ENCODE measurements around the gene GDA. TPM values are rescaled to one million over a fixed set of nuclear protein-coding genes. Genes with fewer than 3 reads are reported as not detected.
A peak's percentile ranks its signal among the peaks of the same experiment; 100 is the strongest.

GDA gene
- total and polyA plus RNA-seq, 2 of the 8 experiments (the other 6 are each of a cell fraction or from before 2014, with no cell fraction given): 0.35 to 3.0 TPM

DNA sequence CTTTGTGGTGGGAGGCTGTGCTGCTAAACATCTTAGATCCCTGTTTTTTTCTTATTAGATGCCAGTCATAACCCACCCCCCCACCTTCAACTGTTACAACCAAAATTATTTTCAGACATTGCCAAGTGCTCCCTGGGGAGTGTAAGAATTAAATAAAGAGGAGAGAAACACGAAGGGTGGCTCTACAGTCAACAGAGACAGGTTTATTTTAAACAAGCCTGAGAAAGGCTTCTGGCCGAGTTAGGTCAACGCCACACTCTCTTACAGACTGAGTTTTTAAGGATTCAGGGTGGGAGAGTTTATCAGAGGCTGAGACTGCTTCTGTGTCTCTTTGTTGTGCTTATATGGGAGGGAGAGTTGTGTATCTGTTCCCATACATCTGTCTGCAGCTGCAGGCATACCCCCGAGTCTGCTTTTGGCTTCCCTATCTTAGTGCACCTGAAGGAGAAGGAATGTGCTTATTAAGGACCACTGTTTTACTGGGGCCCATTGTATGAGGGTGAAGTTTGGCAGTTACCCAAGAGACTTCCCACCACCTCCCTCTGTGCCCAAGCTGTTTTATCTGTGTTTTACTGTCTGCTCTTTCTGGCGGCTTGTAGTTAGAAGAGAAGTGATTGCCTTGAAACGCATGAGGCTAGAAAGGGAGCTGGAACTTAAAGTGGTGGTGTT lies 11.4 kb upstream of the GDA start:
- TF ChIP-seq TCF12 (IDR thresholded peaks at IDR 0.05; ENCODE audit: low read depth, low read length) (0 out of 2 replicates have a peak, but pooled peaks have one; percentile 16), HDAC6 (IDR thresholded peaks at IDR 0.05; ENCODE audit: low read depth, low read length) (no peak)
- Histone ChIP-seq H3K18ac (ENCODE audit: extremely low read depth, low read length) (no peak overlapping the region), H3K27ac (ENCODE audit: low read depth, low read length) (no peak overlapping the region)

More for the DNA sequence above, 11.4 kb upstream of the GDA start:
- H3K9ac ChIP-seq (replicated peaks in 1 of 4; ENCODE audit: extremely low read depth in 1 of 4, low read depth in 3 of 4, low read length in 3 of 4): no peak overlapping the region
- no peaks in the 10 kb centered on the region for H3K4me1 ChIP-seq (replicated peaks in 1 of 4; ENCODE audit: control insufficient read depth in 3 of 4, insufficient read depth in 4 of 4, low read length in 3 of 4)
- H3K4ac ChIP-seq (replicated peaks; ENCODE audit: insufficient read length, low read depth, low read length): no peak overlapping the region
- H3K36me3 ChIP-seq (ENCODE audit: control insufficient read depth in 2 of 4, insufficient read depth in 4 of 4, low read length in 3 of 4): no peaks in the 10 kb centered on the region
- no peak overlapping the region for H3K4me3 ChIP-seq (ENCODE audit: extremely low read depth in 1 of 4, insufficient read depth in 2 of 4, low read depth in 3 of 4, low read length in 4 of 4)
- no peak overlapping the region for H4K5ac ChIP-seq (ENCODE audit: insufficient read length, low read depth, low read length)
- DNase-seq (ENCODE audit: low read depth in 1 of 2, low spot score in 2 of 2): no peak
- no peak overlapping the region for H4K8ac ChIP-seq (ENCODE audit: extremely low read depth, insufficient read depth, low read length)
- no peaks in the 10 kb centered on the region for H3K79me2 ChIP-seq (ENCODE audit: control insufficient read depth in 1 of 2, insufficient read depth in 2 of 2, low read length in 2 of 2)
- H2BK12ac ChIP-seq (ENCODE audit: low read depth, low read length): no peak overlapping the region
- no peak overlapping the region for H2AFZ ChIP-seq (ENCODE audit: low read length)
- H3K79me1 ChIP-seq (ENCODE audit: low read depth, low read length): no peaks in the 10 kb centered on the region
- no peak overlapping the region for H2BK120ac ChIP-seq (replicated peaks; ENCODE audit: low read depth, low read length)
- H4K91ac ChIP-seq (replicated peaks; ENCODE audit: insufficient read length, low read length): no peak overlapping the region
- H4K20me1 ChIP-seq (replicated peaks in 1 of 2; ENCODE audit: control insufficient read depth in 1 of 2, insufficient read depth in 2 of 2, low read length in 2 of 2): no peaks in the 10 kb centered on the region
- FAIRE-seq: no peak
- ChIA-PET POLR2A (ENCODE audit: partially characterized antibody) (no interaction called here), CTCF (ENCODE audit: partially characterized antibody) (interaction anchor here (1.1 to 1.6 kb wide), 2 partner anchors 66 to 113 kb away, joined by 4 to 5 read pairs; no protein-coding TSS in a partner anchor)
- 87% methylated on average over 6 of the region's 6 CpGs; no CpG with 5 or more reads in 1 of the 2 experiments for WGBS, 2 experiments (ENCODE audit: extremely low coverage in 1 of 2, insufficient coverage in 1 of 2, insufficient read length in 1 of 2, insufficient replicate concordance in 2 of 2, low coverage in 1 of 2, low lambda C conversion rate in 2 of 2, missing lambda C conversion rate in 1 of 2)
- H3K4me2 ChIP-seq (ENCODE audit: insufficient read depth in 1 of 2, low read depth in 2 of 2, low read length in 2 of 2): no peak overlapping the region
- H3K56ac ChIP-seq (replicated peaks; ENCODE audit: insufficient read length, low read depth, low read length): no peak overlapping the region
- H2BK20ac ChIP-seq (ENCODE audit: low read length): no peak overlapping the region
- no peak overlapping the region for H3K23ac ChIP-seq (ENCODE audit: insufficient read length)
- H3K9me3 ChIP-seq (ENCODE audit: insufficient read depth in 2 of 2, low read depth in 1 of 2, low read length in 1 of 2): no peaks in the 10 kb centered on the region; a peak in 1 of 4 replicates
- no peak overlapping the region for H2BK5ac ChIP-seq (ENCODE audit: low read depth, low read length)
- no peak overlapping the region for H2BK15ac ChIP-seq (ENCODE audit: low read length)
- no peak overlapping the region for H3K14ac ChIP-seq (ENCODE audit: insufficient read length)
- no peaks in the 10 kb centered on the region for H3K23me2 ChIP-seq (ENCODE audit: low read depth, low read length)
- H3K27me3 ChIP-seq (replicated peaks in 1 of 4; ENCODE audit: control insufficient read depth in 3 of 4, extremely low read depth in 1 of 4, insufficient read depth in 3 of 4, low read length in 3 of 4): no peaks in the 10 kb centered on the region
- H2AK5ac ChIP-seq (ENCODE audit: low read depth, low read length): no peak overlapping the region
